ENCODE data around the gene ERO1B. TPM values are rescaled to one million over a fixed set of nuclear protein-coding genes. Genes with fewer than 3 reads are reported as not detected.

ERO1B gene
- total RNA-seq, 1 donor from 2014 or later: 3.1 TPM

GRCh38 chr1:236307435-236307834, 25.7 kb upstream of the ERO1B start:
- Mint-ChIP-seq H3K9me3 (ENCODE audit: low read depth) (no peaks in the 10 kb centered on the region), H3K27ac (ENCODE audit: unreplicated experiment) (no peak overlapping the region), H3K36me3 (ENCODE audit: low read depth) (peaks cover 2% of the 10 kb centered on the region), H3K4me3 (ENCODE audit: unreplicated experiment) (no peak overlapping the region), H3K27me3 (ENCODE audit: low read depth) (no peaks in the 10 kb centered on the region), H3K4me1 (ENCODE audit: low read depth) (no peaks in the 10 kb centered on the region)
- TF ChIP-seq CTCF (IDR thresholded peaks at IDR 0.05): no peak
- no peak for DNase-seq (ENCODE audit: low spot score)

DNA sequence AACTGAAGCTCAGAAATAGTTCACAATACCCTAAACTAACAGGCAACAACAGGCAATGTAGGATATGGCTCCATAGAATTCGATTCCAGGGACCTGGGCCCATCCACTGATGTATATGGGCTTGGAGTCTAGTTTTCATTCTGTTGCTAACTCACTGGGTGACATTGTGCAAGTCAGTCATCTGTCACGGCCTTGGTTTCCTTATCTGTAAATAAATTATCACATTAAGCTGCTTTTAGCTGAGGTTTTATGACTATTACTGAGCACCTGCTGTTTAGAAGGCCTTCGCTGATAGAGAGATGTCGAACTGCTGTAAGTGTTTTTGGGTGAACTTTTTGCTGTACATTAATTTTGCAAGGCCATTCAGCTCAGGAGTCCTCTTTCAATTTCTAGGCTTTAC, 22.9 kb upstream of the ERO1B start:
- no peak overlapping the region for H3K4me3 Mint-ChIP-seq (ENCODE audit: unreplicated experiment)
- DNase-seq (ENCODE audit: low spot score): no peak
- H3K27ac Mint-ChIP-seq (ENCODE audit: unreplicated experiment): no peak overlapping the region
- TF ChIP-seq CTCF (IDR thresholded peaks at IDR 0.05): no peak
- H3K4me1 Mint-ChIP-seq (ENCODE audit: low read depth): no peaks in the 10 kb centered on the region
- H3K36me3 Mint-ChIP-seq (ENCODE audit: low read depth): peaks cover 2% of the 10 kb centered on the region
- H3K9me3 Mint-ChIP-seq (ENCODE audit: low read depth): peaks cover 2% of the 10 kb centered on the region
- peaks cover 3% of the 10 kb centered on the region for H3K27me3 Mint-ChIP-seq (ENCODE audit: low read depth)

DNA sequence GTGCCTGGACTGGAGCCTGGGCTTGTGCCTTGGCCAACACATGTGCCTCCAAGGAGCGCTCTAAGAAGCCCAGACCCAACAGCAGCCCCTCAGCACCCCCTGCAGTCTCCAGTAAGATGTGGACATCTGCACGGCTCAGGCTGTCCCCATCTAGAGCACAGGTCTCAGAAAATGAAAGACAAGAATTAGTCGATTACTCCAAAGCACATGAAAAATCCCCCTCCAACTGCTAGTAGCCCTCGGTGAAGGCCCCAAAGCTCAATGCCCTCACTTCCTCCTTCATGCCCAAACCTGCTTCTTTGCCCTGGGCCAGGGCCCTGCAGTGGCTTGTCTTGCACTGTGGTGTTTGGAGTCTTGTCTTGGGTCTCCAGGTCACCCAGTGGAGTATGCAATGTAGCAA, 21.9 kb upstream of the ERO1B start:
- H3K9me3 Mint-ChIP-seq (ENCODE audit: low read depth): peaks cover 2% of the 10 kb centered on the region
- no peak overlapping the region for H3K27ac Mint-ChIP-seq (ENCODE audit: unreplicated experiment)
- DNase-seq (ENCODE audit: low spot score): no peak
- H3K27me3 Mint-ChIP-seq (ENCODE audit: low read depth): peaks cover 3% of the 10 kb centered on the region
- no peaks in the 10 kb centered on the region for H3K36me3 Mint-ChIP-seq (ENCODE audit: low read depth)
- H3K4me1 Mint-ChIP-seq (ENCODE audit: low read depth): no peaks in the 10 kb centered on the region
- no peak for TF ChIP-seq CTCF (IDR thresholded peaks at IDR 0.05)
- no peak overlapping the region for H3K4me3 Mint-ChIP-seq (ENCODE audit: unreplicated experiment)

GRCh38 chr1:236302941-236303340, 21.2 kb upstream of the ERO1B start:
- TF ChIP-seq CTCF (IDR thresholded peaks at IDR 0.05): no peak
- Mint-ChIP-seq H3K27me3 (ENCODE audit: low read depth) (peaks cover 3% of the 10 kb centered on the region), H3K9me3 (ENCODE audit: low read depth) (peaks cover 2% of the 10 kb centered on the region), H3K4me3 (ENCODE audit: unreplicated experiment) (no peak overlapping the region), H3K27ac (ENCODE audit: unreplicated experiment) (no peak overlapping the region), H3K36me3 (ENCODE audit: low read depth) (no peaks in the 10 kb centered on the region), H3K4me1 (ENCODE audit: low read depth) (no peaks in the 10 kb centered on the region)
- no peak for DNase-seq (ENCODE audit: low spot score)

DNA sequence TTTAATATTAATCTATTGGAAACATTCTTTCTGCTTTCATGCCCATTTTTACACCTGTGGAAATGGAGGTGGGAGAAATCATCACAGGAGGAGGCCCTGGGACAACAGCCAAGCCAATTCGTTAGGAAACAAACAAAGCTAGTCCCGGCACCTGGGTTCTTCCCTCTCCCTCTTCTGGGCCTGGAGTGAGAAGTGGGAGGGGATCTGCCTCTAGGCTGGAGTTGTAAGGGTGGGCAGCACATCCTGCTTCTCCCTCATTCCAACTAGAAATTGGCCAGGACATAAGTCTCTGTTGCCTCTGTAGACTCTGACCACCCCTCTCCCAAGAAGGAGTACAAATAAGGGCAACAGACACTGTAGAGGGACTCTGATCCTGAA, 20.2 kb upstream of the ERO1B start:
- Mint-ChIP-seq H3K27me3 (ENCODE audit: low read depth) (peaks cover 4% of the 10 kb centered on the region), H3K27ac (ENCODE audit: unreplicated experiment) (no peak overlapping the region), H3K4me3 (ENCODE audit: unreplicated experiment) (no peak overlapping the region), H3K9me3 (ENCODE audit: low read depth) (peaks cover 2% of the 10 kb centered on the region), H3K36me3 (ENCODE audit: low read depth) (no peaks in the 10 kb centered on the region), H3K4me1 (ENCODE audit: low read depth) (no peaks in the 10 kb centered on the region)
- no peak for TF ChIP-seq CTCF (IDR thresholded peaks at IDR 0.05)
- DNase-seq (ENCODE audit: low spot score): no peak
